HEK293 (cell line): Measurements from ENCODE around the gene SLAMF6.

Experiments used
- MEIS1 ChIP-seq: sonication (generic); formaldehyde crosslinking; IDR thresholded peaks from 2 replicates; pipeline ENCODE4 v1.8.1; 2022; ENCODE audit warnings: missing genetic modification reagents, mild to moderate bottlenecking, borderline replicate concordance
- ZBTB7A ChIP-seq: fragments of 450-650 bp; formaldehyde crosslinking; IDR thresholded peaks from 2 replicates; pipeline ENCODE4 v1.5.1; 2016; ENCODE audit warnings: low read depth, missing biosample characterization, missing genetic modification characterization
- ZBTB8A ChIP-seq: fragments of 450-650 bp; formaldehyde crosslinking; IDR thresholded peaks from 2 replicates; pipeline ENCODE4 v1.5.1; 2016; ENCODE audit warnings: missing biosample characterization, missing genetic modification characterization
- ZNF501 ChIP-seq: fragments of 450-650 bp; formaldehyde crosslinking; IDR thresholded peaks from 2 replicates; pipeline ENCODE4 v1.5.1; 2016; ENCODE audit warnings: missing biosample characterization, missing genetic modification characterization
- ZNF544 ChIP-seq: fragments of 450-650 bp; formaldehyde crosslinking; IDR thresholded peaks from 2 replicates; pipeline ENCODE4 v1.5.0; 2017; ENCODE audit warnings: missing biosample characterization, missing genetic modification characterization
- TF ChIP-seq, protein P1 (sequence below): fragments of 450-650 bp; formaldehyde crosslinking; IDR thresholded peaks from 2 replicates; pipeline ENCODE4 v1.5.1; 2016; ENCODE audit warnings: missing biosample characterization, missing genetic modification characterization
- TF ChIP-seq, protein P2 (sequence below): fragments of 450-650 bp; formaldehyde crosslinking; IDR thresholded peaks from 2 replicates; pipeline ENCODE4 v1.5.1; 2016; ENCODE audit warnings: missing biosample characterization, missing genetic modification characterization

GRCh38 chr1:160491017-160491416 is 32.0 kb downstream of the SLAMF6 start:
- TF ChIP-seq ZBTB8A (tag by site-specific recombination), result no peak
- TF ChIP-seq MEIS1 (CRISPR knock-in tag), result no peak
- TF ChIP-seq ZBTB7A, result no peak
- TF ChIP-seq, protein P1, sequence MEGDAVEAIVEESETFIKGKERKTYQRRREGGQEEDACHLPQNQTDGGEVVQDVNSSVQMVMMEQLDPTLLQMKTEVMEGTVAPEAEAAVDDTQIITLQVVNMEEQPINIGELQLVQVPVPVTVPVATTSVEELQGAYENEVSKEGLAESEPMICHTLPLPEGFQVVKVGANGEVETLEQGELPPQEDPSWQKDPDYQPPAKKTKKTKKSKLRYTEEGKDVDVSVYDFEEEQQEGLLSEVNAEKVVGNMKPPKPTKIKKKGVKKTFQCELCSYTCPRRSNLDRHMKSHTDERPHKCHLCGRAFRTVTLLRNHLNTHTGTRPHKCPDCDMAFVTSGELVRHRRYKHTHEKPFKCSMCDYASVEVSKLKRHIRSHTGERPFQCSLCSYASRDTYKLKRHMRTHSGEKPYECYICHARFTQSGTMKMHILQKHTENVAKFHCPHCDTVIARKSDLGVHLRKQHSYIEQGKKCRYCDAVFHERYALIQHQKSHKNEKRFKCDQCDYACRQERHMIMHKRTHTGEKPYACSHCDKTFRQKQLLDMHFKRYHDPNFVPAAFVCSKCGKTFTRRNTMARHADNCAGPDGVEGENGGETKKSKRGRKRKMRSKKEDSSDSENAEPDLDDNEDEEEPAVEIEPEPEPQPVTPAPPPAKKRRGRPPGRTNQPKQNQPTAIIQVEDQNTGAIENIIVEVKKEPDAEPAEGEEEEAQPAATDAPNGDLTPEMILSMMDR, result no peak
- TF ChIP-seq ZNF544, result no peak
- TF ChIP-seq, protein P2, sequence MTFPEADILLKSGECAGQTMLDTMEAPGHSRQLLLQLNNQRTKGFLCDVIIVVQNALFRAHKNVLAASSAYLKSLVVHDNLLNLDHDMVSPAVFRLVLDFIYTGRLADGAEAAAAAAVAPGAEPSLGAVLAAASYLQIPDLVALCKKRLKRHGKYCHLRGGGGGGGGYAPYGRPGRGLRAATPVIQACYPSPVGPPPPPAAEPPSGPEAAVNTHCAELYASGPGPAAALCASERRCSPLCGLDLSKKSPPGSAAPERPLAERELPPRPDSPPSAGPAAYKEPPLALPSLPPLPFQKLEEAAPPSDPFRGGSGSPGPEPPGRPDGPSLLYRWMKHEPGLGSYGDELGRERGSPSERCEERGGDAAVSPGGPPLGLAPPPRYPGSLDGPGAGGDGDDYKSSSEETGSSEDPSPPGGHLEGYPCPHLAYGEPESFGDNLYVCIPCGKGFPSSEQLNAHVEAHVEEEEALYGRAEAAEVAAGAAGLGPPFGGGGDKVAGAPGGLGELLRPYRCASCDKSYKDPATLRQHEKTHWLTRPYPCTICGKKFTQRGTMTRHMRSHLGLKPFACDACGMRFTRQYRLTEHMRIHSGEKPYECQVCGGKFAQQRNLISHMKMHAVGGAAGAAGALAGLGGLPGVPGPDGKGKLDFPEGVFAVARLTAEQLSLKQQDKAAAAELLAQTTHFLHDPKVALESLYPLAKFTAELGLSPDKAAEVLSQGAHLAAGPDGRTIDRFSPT (tag by site-specific recombination), result no peak
- no peak for TF ChIP-seq ZNF501
